Measurements from ENCODE around the gene KIF26A.

KIF26A gene

DNA sequence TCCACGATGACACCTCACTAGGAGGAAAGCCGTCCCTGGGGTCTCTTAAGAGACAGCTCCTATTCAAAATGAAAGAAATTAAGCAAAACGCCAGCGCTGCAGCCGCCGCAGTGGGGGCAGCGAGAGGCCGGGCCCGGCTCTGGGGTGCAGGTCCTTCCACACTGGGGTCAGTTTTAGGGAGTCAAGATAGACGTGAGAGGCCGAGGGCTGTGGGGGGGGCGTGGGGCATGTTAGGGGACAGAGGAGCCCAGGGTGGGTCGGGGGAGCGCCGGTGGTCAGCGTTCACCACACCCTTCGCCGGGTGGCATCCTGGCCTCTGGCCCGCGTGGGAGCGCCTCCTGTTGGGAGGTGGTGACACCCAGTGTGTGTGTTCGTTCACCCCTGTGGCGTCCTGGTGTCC, 25.7 kb downstream of the KIF26A start:
- Histone ChIP-seq H3K4me3 (ENCODE audit: low read depth, low read length, poor library complexity, severe bottlenecking) (no peak overlapping the region), H3K9me2 (ENCODE audit: low read depth, low read length) (no peaks in the 10 kb centered on the region), H2AFZ (ENCODE audit: low read length) (no peak overlapping the region), H3K27ac (ENCODE audit: low read depth, low read length, poor library complexity, severe bottlenecking) (no peak overlapping the region), H3K79me2 (ENCODE audit: insufficient read depth, low read length) (no peaks in the 10 kb centered on the region), H3K4me2 (ENCODE audit: low read length) (no peak overlapping the region), H3K9ac (ENCODE audit: low read length) (no peak overlapping the region), H3F3A (ENCODE audit: insufficient read depth, low read length) (no peaks in the 10 kb centered on the region), H4K20me1 (ENCODE audit: insufficient read depth, low read length) (no peaks in the 10 kb centered on the region), H3K36me3 (ENCODE audit: insufficient read depth, low read length) (no peaks in the 10 kb centered on the region), H3K27me3 (ENCODE audit: insufficient read depth, low read length) (no peaks in the 10 kb centered on the region; the same call in 1 of the 2 replicates), H3K9me3 (ENCODE audit: low read length) (no peaks in the 10 kb centered on the region), H3K4me1 (ENCODE audit: insufficient read depth, low read length, severe bottlenecking) (no peaks in the 10 kb centered on the region)
- TF ChIP-seq CTCF (IDR thresholded peaks at IDR 0.05; ENCODE audit: low read length) (no peak), EZH2 (IDR thresholded peaks at IDR 0.05; ENCODE audit: borderline replicate concordance, low read length) (no peak)

DNA sequence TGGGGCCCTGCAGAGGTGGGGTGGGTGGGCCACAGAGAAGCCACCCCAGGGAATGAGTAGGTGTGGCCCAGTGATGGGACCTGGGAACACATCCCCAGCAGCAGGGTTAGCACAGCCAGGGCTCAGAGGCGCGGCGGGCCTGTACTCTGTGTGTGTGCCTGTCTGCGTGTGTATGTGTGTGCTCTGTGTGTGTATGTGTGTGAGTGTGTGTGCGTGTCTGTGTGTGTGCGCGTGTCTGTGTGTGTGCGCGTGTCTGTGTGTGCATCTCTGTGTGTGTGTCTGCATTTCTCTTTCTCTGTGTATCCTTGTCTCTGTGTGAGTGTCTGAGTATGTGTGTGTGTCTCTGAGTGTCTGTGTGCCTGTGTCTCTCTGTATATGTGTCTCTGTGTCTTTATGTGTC, 26.1 kb downstream of the KIF26A start:
- no peaks in the 10 kb centered on the region for H4K20me1 ChIP-seq (ENCODE audit: insufficient read depth, low read length)
- no peaks in the 10 kb centered on the region for H3K36me3 ChIP-seq (ENCODE audit: insufficient read depth, low read length)
- TF ChIP-seq CTCF (IDR thresholded peaks at IDR 0.05; ENCODE audit: low read length) (no peak), EZH2 (IDR thresholded peaks at IDR 0.05; ENCODE audit: borderline replicate concordance, low read length) (no peak)

DNA sequence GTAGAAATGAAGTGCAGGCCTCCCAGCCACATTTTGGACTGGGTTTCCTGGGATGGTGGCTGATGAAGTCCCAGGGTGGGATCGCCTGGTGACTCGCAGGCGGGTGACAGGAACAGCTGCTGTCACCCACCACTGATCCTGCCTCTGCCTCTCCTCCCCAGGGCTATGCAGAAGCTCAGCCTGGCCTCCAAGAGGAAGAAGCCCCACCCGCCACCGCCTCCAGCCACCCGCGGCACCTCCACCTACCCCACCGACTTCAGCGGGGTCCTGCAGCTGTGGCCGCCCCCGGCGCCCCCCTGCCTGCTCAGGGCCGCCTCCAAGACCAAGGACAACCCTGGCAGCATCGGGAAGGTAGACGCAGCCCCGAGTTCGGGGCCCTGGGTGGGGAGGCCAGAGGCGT, 28.3 kb downstream of the KIF26A start:
- Histone ChIP-seq H2AFZ (ENCODE audit: low read length) (no peak overlapping the region), H3K27me3 (ENCODE audit: insufficient read depth, low read length) (no peaks in the 10 kb centered on the region; the same call in 1 of the 2 replicates), H3K9me2 (ENCODE audit: low read depth, low read length) (no peaks in the 10 kb centered on the region), H3K9me3 (ENCODE audit: low read length) (no peaks in the 10 kb centered on the region), H3K79me2 (ENCODE audit: insufficient read depth, low read length) (no peaks in the 10 kb centered on the region), H3K36me3 (ENCODE audit: insufficient read depth, low read length) (no peaks in the 10 kb centered on the region), H3F3A (ENCODE audit: insufficient read depth, low read length) (no peaks in the 10 kb centered on the region), H4K20me1 (ENCODE audit: insufficient read depth, low read length) (no peaks in the 10 kb centered on the region), H3K4me2 (ENCODE audit: low read length) (no peak overlapping the region), H3K27ac (ENCODE audit: low read depth, low read length, poor library complexity, severe bottlenecking) (no peak overlapping the region), H3K4me3 (ENCODE audit: low read depth, low read length, poor library complexity, severe bottlenecking) (no peak overlapping the region), H3K4me1 (ENCODE audit: insufficient read depth, low read length, severe bottlenecking) (no peaks in the 10 kb centered on the region), H3K9ac (ENCODE audit: low read length) (no peak overlapping the region)
- TF ChIP-seq CTCF (IDR thresholded peaks at IDR 0.05; ENCODE audit: low read length) (no peak), EZH2 (IDR thresholded peaks at IDR 0.05; ENCODE audit: borderline replicate concordance, low read length) (no peak)

More for the DNA sequence above, 26.1 kb downstream of the KIF26A start:
- Histone ChIP-seq H3K9ac (ENCODE audit: low read length) (no peak overlapping the region), H3K9me3 (ENCODE audit: low read length) (no peaks in the 10 kb centered on the region), H3K27ac (ENCODE audit: low read depth, low read length, poor library complexity, severe bottlenecking) (no peak overlapping the region), H2AFZ (ENCODE audit: low read length) (no peak overlapping the region), H3K79me2 (ENCODE audit: insufficient read depth, low read length) (no peaks in the 10 kb centered on the region), H3K4me2 (ENCODE audit: low read length) (no peak overlapping the region), H3K27me3 (ENCODE audit: insufficient read depth, low read length) (no peaks in the 10 kb centered on the region; the same call in 1 of the 2 replicates), H3F3A (ENCODE audit: insufficient read depth, low read length) (no peaks in the 10 kb centered on the region), H3K9me2 (ENCODE audit: low read depth, low read length) (no peaks in the 10 kb centered on the region), H3K4me3 (ENCODE audit: low read depth, low read length, poor library complexity, severe bottlenecking) (no peak overlapping the region), H3K4me1 (ENCODE audit: insufficient read depth, low read length, severe bottlenecking) (no peaks in the 10 kb centered on the region)

Data from OCI-LY1 (cell line).